OCI-LY3 (cell line): ENCODE measurements around the gene ACADVL.

ENCODE experiments used
- EZH2phosphoT487 ChIP-seq: fragments of 200-600 bp; shearing (Covaris generic); IDR thresholded peaks from 2 replicates; pipeline ENCODE4 v1.6.1; 2018; ENCODE audit warnings: antibody characterized with exemption, mixed run types, low read depth
- TF ChIP-seq, protein P1 (sequence below): fragments of 200-600, 300-600 bp; sonication (generic); IDR thresholded peaks from 2 replicates; pipeline ENCODE4 v1.5.1; 2014; ENCODE audit warnings: antibody characterized with exemption, low read length, low read depth

DNA sequence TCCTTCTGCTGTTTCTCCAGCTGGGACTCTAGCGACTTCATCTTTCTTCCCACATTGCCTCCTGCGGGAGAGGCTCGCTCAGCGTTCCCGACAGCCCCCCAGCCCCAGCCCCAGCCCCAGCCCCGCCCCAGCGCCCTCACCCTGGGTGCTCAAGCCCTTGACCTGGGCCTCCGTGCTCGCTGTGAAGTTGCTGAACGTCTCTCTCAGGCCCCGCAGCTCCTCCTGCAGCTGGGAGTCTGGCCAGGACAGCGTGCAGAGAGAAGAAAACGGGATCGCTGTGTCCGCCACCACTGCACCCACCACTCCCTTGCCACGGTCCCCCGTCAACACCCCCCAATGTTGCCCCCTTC lies 42.9 kb upstream of the ACADVL start:
- TF ChIP-seq, protein P1, sequence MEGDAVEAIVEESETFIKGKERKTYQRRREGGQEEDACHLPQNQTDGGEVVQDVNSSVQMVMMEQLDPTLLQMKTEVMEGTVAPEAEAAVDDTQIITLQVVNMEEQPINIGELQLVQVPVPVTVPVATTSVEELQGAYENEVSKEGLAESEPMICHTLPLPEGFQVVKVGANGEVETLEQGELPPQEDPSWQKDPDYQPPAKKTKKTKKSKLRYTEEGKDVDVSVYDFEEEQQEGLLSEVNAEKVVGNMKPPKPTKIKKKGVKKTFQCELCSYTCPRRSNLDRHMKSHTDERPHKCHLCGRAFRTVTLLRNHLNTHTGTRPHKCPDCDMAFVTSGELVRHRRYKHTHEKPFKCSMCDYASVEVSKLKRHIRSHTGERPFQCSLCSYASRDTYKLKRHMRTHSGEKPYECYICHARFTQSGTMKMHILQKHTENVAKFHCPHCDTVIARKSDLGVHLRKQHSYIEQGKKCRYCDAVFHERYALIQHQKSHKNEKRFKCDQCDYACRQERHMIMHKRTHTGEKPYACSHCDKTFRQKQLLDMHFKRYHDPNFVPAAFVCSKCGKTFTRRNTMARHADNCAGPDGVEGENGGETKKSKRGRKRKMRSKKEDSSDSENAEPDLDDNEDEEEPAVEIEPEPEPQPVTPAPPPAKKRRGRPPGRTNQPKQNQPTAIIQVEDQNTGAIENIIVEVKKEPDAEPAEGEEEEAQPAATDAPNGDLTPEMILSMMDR: no peak
- TF ChIP-seq EZH2phosphoT487: no peak
